Occipital lobe (tissue), 1 donor: ENCODE measurements around the gene GLUL. TPM values are rescaled to one million over a fixed set of nuclear protein-coding genes. Genes with fewer than 3 reads are reported as not detected.

Experiments
- total RNA-seq: library from RNA; depleted of rRNA; stranded (reverse); fragments of >200 nt; gene quantifications from one replicate; pipeline ENCODE4 v1.2.3, GENCODE V29; 2014

The GLUL gene
- total RNA-seq, 1 donor from 2014 or later, result 264 TPM

Other genes with a start within 250 kb of the GLUL start
- not detected for gene TEDDM1, start 8.9 kb upstream of the GLUL start, total RNA-seq
- gene RGSL1, start 58.4 kb upstream of the GLUL start, total RNA-seq, result not detected
- gene RNASEL, start 197.5 kb upstream of the GLUL start, total RNA-seq, result 4.1 TPM
- gene RGS16, start 212.6 kb upstream of the GLUL start, total RNA-seq, result 1.6 TPM